GM23338 (cell line): ENCODE data around the gene ICAM1. TPM values are rescaled to one million over a fixed set of nuclear protein-coding genes. Genes with fewer than 3 reads are reported as not detected.

Experiments
- ATAC-seq: fragments of 200-7000 bp; cut with Tn5 transposase; 3 replicates; pipeline ENCODE4 v1.9.1; 2020
- DNase-seq: peaks from one replicate; pipeline ENCODE4 v3.0.0-alpha.2; 2015; ENCODE audit warnings: low spot score
- H2AFZ ChIP-seq: fragments of 200-600 bp; sonication (generic); 2 replicates; pipeline ENCODE4 v1.8.0; 2016; ENCODE audit warnings: antibody characterized with exemption, mild to moderate bottlenecking, moderate library complexity
- H3F3A ChIP-seq: fragments of 200-600 bp; sonication (generic); replicated peaks from 2 replicates; pipeline ENCODE4 v1.8.0; 2017; ENCODE audit warnings: antibody characterized with exemption, mixed run types, low read depth
- H3K27ac ChIP-seq: fragments of 200-600 bp; sonication (generic); 2 replicates; pipeline ENCODE4 v1.6.1; 2016; ENCODE audit warnings: low read depth
- H3K27me3 ChIP-seq: fragments of 200-600 bp; sonication (generic); 2 replicates; pipeline ENCODE4 v1.8.0; 2016; ENCODE audit warnings: mild to moderate bottlenecking, mixed run types, moderate library complexity; ENCODE audit not compliant: insufficient read depth
- H3K36me3 ChIP-seq: fragments of 200-600 bp; sonication (generic); 2 replicates; pipeline ENCODE4 v1.8.0; 2016; ENCODE audit warnings: mild to moderate bottlenecking; ENCODE audit not compliant: insufficient read depth
- H3K4me1 ChIP-seq: fragments of 200-600 bp; sonication (generic); 2 replicates; pipeline ENCODE4 v1.8.0; 2016; ENCODE audit warnings: mild to moderate bottlenecking, moderate library complexity; ENCODE audit not compliant: insufficient read depth
- H3K4me2 ChIP-seq: fragments of 200-600 bp; sonication (generic); 2 replicates; pipeline ENCODE4 v1.7.1; 2017; ENCODE audit warnings: mixed run types
- H3K4me3 ChIP-seq: fragments of 200-600 bp; sonication (generic); 2 replicates; pipeline ENCODE4 v1.6.1; 2016; ENCODE audit warnings: mixed run types
- H3K79me2 ChIP-seq: fragments of 200-600 bp; sonication (generic); replicated peaks from 2 replicates; pipeline ENCODE4 v1.8.0; 2017; ENCODE audit warnings: mild to moderate bottlenecking; ENCODE audit not compliant: insufficient read depth
- H3K9me2 ChIP-seq: fragments of 200-600 bp; sonication (generic); 2 replicates; pipeline ENCODE4 v1.8.0; 2017; ENCODE audit not compliant: insufficient read depth
- H4K20me1 ChIP-seq: fragments of 200-600 bp; sonication (generic); replicated peaks from 2 replicates; pipeline ENCODE4 v1.8.0; 2017; ENCODE audit warnings: mild to moderate bottlenecking; ENCODE audit not compliant: insufficient read depth
- H3K27ac Mint-ChIP-seq: 2 replicates; pipeline ENCODE4 v1.8.0; 2020; ENCODE audit warnings: inconsistent platforms, mild to moderate bottlenecking, moderate library complexity, mixed read lengths
- H3K27me3 Mint-ChIP-seq: 3 replicates; pipeline ENCODE4 v1.8.0; 2022; ENCODE audit warnings: low read depth, mild to moderate bottlenecking, moderate library complexity, mixed read lengths, inconsistent platforms; ENCODE audit not compliant: insufficient read depth, poor library complexity
- H3K36me3 Mint-ChIP-seq: 3 replicates; pipeline ENCODE4 v1.8.0; 2021; ENCODE audit warnings: low read depth, mild to moderate bottlenecking, inconsistent platforms, moderate library complexity, mixed read lengths
- H3K4me1 Mint-ChIP-seq: 3 replicates; pipeline ENCODE4 v1.8.0; 2020; ENCODE audit warnings: mild to moderate bottlenecking, inconsistent platforms, mixed read lengths
- H3K4me3 Mint-ChIP-seq: 3 replicates; pipeline ENCODE4 v1.8.0; 2021; ENCODE audit warnings: moderate library complexity, mild to moderate bottlenecking, inconsistent platforms, mixed read lengths
- H3K9me3 Mint-ChIP-seq: 3 replicates; pipeline ENCODE4 v1.8.0; 2020; ENCODE audit warnings: moderate library complexity, mild to moderate bottlenecking, inconsistent platforms, mixed read lengths
- CREB1 ChIP-seq: fragments of 250-450 bp; sonication (Bioruptor Pico); IDR thresholded peaks from 2 replicates; pipeline ENCODE4 v1.5.0; 2020; ENCODE audit warnings: low read depth, mild to moderate bottlenecking, moderate library complexity
- EZH2 ChIP-seq: fragments of 200-600 bp; sonication (generic); IDR thresholded peaks from one replicate; pipeline ENCODE4 v1.8.0; 2017; ENCODE audit warnings: antibody characterized with exemption, mild to moderate bottlenecking, low read depth; ENCODE audit not compliant: unreplicated experiment
- POLR2AphosphoS5 ChIP-seq: IDR thresholded peaks from 2 replicates; pipeline ENCODE4 v1.6.1; 2016; ENCODE audit warnings: antibody characterized with exemption, low read depth
- STAT1 ChIP-seq: IDR thresholded peaks from one replicate; pipeline ENCODE4 v1.6.1; 2016; ENCODE audit warnings: antibody characterized with exemption; ENCODE audit not compliant: unreplicated experiment
- polyA plus RNA-seq: library from polyadenylated mRNA; unstranded; fragments of >200 nt; fragmentation: Nextera tagmentation; extraction: Ambion mirVana; gene quantifications from 2 replicates; pipeline ENCODE4 v1.2.1, GENCODE V29; 2016
- total RNA-seq: library from RNA; depleted of rRNA; stranded (reverse); fragments of >200 nt; shearing (Covaris generic); gene quantifications from 2 replicates; pipeline ENCODE4 v1.2.3, GENCODE V29; 2014
- TF ChIP-seq, protein P1 (sequence below): IDR thresholded peaks from 2 replicates; pipeline ENCODE4 v1.6.1; 2016; ENCODE audit warnings: antibody characterized with exemption
- TF ChIP-seq, protein P2 (sequence below), 2 experiments: fragments of 200-600 bp in 1 of 2; sonication (generic) in 1 of 2; conservative IDR thresholded peaks; 2 replicates each; pipeline versions ENCODE4 v1.5.1 to v1.6.1; 2016 to 2017; ENCODE audit warnings: antibody characterized with exemption in 2 of 2, low read depth in 2 of 2, mild to moderate bottlenecking in 2 of 2, moderate library complexity in 1 of 2
- TF ChIP-seq, protein P3 (sequence below): IDR thresholded peaks from one replicate; pipeline ENCODE4 v1.6.1; 2018; ENCODE audit warnings: antibody characterized with exemption; ENCODE audit not compliant: unreplicated experiment
- TF ChIP-seq, protein P4 (sequence below): fragments of 250-450 bp; sonication (Bioruptor Pico); IDR thresholded peaks from 2 replicates; pipeline ENCODE4 v1.5.0; 2020; ENCODE audit warnings: mild to moderate bottlenecking, moderate library complexity

ICAM1 gene
- total and polyA plus RNA-seq, 2 experiments from 2014 or later = 1.6 to 3.5 TPM

DNA sequence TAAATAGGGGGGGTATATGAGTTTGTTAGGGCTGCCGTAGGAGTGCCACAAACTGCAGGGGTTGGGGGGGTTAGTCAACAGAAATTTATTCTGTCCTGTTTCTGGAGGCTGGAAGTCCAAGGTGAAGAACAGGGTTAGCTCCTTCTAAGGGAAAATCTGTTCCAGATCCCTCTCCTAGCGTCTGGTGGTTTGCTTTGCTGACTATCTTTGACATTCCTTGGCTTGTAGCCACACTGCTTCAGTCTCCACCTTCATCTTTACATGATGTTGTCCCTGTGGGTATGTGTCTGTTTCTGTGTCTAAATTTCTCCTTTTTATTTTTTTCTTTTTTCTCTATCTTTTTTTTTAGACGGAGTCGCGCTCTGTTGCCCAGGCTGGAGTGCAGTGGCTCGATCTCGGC is 8.1 kb upstream of the ICAM1 start (continued):
- TF ChIP-seq, protein P1, sequence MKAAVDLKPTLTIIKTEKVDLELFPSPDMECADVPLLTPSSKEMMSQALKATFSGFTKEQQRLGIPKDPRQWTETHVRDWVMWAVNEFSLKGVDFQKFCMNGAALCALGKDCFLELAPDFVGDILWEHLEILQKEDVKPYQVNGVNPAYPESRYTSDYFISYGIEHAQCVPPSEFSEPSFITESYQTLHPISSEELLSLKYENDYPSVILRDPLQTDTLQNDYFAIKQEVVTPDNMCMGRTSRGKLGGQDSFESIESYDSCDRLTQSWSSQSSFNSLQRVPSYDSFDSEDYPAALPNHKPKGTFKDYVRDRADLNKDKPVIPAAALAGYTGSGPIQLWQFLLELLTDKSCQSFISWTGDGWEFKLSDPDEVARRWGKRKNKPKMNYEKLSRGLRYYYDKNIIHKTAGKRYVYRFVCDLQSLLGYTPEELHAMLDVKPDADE = no peak
- no peak for TF ChIP-seq STAT1
- TF ChIP-seq, protein P2, sequence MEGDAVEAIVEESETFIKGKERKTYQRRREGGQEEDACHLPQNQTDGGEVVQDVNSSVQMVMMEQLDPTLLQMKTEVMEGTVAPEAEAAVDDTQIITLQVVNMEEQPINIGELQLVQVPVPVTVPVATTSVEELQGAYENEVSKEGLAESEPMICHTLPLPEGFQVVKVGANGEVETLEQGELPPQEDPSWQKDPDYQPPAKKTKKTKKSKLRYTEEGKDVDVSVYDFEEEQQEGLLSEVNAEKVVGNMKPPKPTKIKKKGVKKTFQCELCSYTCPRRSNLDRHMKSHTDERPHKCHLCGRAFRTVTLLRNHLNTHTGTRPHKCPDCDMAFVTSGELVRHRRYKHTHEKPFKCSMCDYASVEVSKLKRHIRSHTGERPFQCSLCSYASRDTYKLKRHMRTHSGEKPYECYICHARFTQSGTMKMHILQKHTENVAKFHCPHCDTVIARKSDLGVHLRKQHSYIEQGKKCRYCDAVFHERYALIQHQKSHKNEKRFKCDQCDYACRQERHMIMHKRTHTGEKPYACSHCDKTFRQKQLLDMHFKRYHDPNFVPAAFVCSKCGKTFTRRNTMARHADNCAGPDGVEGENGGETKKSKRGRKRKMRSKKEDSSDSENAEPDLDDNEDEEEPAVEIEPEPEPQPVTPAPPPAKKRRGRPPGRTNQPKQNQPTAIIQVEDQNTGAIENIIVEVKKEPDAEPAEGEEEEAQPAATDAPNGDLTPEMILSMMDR (conservative IDR thresholded peaks at IDR 0.05; ENCODE audit: low read depth in 2 of 2) = no peak
- TF ChIP-seq, protein P3, sequence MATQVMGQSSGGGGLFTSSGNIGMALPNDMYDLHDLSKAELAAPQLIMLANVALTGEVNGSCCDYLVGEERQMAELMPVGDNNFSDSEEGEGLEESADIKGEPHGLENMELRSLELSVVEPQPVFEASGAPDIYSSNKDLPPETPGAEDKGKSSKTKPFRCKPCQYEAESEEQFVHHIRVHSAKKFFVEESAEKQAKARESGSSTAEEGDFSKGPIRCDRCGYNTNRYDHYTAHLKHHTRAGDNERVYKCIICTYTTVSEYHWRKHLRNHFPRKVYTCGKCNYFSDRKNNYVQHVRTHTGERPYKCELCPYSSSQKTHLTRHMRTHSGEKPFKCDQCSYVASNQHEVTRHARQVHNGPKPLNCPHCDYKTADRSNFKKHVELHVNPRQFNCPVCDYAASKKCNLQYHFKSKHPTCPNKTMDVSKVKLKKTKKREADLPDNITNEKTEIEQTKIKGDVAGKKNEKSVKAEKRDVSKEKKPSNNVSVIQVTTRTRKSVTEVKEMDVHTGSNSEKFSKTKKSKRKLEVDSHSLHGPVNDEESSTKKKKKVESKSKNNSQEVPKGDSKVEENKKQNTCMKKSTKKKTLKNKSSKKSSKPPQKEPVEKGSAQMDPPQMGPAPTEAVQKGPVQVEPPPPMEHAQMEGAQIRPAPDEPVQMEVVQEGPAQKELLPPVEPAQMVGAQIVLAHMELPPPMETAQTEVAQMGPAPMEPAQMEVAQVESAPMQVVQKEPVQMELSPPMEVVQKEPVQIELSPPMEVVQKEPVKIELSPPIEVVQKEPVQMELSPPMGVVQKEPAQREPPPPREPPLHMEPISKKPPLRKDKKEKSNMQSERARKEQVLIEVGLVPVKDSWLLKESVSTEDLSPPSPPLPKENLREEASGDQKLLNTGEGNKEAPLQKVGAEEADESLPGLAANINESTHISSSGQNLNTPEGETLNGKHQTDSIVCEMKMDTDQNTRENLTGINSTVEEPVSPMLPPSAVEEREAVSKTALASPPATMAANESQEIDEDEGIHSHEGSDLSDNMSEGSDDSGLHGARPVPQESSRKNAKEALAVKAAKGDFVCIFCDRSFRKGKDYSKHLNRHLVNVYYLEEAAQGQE = no peak

DNA sequence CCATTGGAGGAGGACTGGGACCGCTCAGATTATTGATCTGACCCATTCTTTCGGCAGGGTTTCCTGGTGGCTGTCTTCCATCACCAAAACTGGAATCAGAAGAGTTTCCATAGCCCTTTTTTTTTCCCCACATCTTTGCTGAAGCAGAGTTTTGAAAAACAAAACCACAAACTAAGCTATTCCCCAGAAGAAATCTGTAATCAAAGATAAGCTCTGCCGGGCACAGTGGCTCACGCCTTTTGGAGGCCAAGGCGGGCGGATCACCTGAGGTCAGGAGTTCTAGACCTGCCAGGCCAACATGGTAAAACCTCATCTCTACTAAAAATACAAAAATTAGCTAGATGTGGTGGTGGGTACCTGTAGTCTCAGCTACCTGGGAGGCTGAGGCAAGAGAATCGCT is 4.2 kb upstream of the ICAM1 start:
- Histone ChIP-seq H3F3A (peaks cover 13% of the 10 kb centered on the region; the same call in 1 of the 2 replicates), H3K27ac (no peak overlapping the region), H4K20me1 (no peaks in the 10 kb centered on the region), H3K4me1 (peaks cover 4% of the 10 kb centered on the region; the same call in 1 of the 2 replicates), H3K79me2 (no peaks in the 10 kb centered on the region), H3K27me3 (peaks cover 32% of the 10 kb centered on the region), H3K36me3 (no peaks in the 10 kb centered on the region), H3K9me2 (no peaks in the 10 kb centered on the region), H3K4me2 (no peak overlapping the region), H2AFZ (no peak overlapping the region), H3K4me3 (no peak overlapping the region)
- peaks cover 38% of the 10 kb centered on the region for H3K27me3 Mint-ChIP-seq
- no peaks in the 10 kb centered on the region; the same call in 2 of the 3 replicates for H3K9me3 Mint-ChIP-seq
- ATAC-seq (no peak), DNase-seq (no peak)
- H3K36me3 Mint-ChIP-seq = no peaks in the 10 kb centered on the region
- H3K4me3 Mint-ChIP-seq = no peak overlapping the region
- peaks cover 3% of the 10 kb centered on the region; the same call in 2 of the 3 replicates for H3K4me1 Mint-ChIP-seq
- H3K27ac Mint-ChIP-seq = no peak overlapping the region
- TF ChIP-seq EZH2 (no peak), POLR2AphosphoS5 (no peak), CREB1 (no peak), STAT1 (no peak)
- TF ChIP-seq, protein P4, sequence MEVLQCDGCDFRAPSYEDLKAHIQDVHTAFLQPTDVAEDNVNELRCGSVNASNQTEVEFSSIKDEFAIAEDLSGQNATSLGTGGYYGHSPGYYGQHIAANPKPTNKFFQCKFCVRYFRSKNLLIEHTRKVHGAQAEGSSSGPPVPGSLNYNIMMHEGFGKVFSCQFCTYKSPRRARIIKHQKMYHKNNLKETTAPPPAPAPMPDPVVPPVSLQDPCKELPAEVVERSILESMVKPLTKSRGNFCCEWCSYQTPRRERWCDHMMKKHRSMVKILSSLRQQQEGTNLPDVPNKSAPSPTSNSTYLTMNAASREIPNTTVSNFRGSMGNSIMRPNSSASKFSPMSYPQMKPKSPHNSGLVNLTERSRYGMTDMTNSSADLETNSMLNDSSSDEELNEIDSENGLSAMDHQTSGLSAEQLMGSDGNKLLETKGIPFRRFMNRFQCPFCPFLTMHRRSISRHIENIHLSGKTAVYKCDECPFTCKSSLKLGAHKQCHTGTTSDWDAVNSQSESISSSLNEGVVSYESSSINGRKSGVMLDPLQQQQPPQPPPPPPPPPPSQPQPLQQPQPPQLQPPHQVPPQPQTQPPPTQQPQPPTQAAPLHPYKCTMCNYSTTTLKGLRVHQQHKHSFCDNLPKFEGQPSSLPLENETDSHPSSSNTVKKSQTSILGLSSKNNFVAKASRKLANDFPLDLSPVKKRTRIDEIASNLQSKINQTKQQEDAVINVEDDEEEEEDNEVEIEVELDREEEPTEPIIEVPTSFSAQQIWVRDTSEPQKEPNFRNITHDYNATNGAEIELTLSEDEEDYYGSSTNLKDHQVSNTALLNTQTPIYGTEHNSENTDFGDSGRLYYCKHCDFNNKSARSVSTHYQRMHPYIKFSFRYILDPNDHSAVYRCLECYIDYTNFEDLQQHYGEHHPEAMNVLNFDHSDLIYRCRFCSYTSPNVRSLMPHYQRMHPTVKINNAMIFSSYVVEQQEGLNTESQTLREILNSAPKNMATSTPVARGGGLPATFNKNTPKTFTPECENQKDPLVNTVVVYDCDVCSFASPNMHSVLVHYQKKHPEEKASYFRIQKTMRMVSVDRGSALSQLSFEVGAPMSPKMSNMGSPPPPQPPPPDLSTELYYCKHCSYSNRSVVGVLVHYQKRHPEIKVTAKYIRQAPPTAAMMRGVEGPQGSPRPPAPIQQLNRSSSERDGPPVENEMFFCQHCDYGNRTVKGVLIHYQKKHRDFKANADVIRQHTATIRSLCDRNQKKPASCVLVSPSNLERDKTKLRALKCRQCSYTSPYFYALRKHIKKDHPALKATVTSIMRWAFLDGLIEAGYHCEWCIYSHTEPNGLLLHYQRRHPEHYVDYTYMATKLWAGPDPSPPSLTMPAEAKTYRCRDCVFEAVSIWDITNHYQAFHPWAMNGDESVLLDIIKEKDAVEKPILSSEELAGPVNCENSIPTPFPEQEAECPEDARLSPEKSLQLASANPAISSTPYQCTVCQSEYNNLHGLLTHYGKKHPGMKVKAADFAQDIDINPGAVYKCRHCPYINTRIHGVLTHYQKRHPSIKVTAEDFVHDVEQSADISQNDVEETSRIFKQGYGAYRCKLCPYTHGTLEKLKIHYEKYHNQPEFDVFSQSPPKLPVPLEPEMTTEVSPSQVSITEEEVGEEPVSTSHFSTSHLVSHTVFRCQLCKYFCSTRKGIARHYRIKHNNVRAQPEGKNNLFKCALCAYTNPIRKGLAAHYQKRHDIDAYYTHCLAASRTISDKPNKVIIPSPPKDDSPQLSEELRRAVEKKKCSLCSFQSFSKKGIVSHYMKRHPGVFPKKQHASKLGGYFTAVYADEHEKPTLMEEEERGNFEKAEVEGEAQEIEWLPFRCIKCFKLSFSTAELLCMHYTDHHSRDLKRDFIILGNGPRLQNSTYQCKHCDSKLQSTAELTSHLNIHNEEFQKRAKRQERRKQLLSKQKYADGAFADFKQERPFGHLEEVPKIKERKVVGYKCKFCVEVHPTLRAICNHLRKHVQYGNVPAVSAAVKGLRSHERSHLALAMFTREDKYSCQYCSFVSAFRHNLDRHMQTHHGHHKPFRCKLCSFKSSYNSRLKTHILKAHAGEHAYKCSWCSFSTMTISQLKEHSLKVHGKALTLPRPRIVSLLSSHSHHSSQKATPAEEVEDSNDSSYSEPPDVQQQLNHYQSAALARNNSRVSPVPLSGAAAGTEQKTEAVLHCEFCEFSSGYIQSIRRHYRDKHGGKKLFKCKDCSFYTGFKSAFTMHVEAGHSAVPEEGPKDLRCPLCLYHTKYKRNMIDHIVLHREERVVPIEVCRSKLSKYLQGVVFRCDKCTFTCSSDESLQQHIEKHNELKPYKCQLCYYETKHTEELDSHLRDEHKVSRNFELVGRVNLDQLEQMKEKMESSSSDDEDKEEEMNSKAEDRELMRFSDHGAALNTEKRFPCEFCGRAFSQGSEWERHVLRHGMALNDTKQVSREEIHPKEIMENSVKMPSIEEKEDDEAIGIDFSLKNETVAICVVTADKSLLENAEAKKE (CRISPR knock-in tag) = no peak
- TF ChIP-seq, protein P3 = no peak
